GM23248 (cell line): ENCODE measurements around the gene SLC19A1. TPM values are rescaled to one million over a fixed set of nuclear protein-coding genes. Genes with fewer than 3 reads are reported as not detected.

ENCODE experiments used
- DNase-seq: peaks from one replicate; pipeline ENCODE4 v3.0.0-alpha.2; 2015
- H2AFZ ChIP-seq: fragments of 200-600 bp; sonication (generic); 2 replicates; pipeline ENCODE4 v1.6.1; 2016; ENCODE audit warnings: antibody characterized with exemption
- H3F3A ChIP-seq: fragments of 200-600 bp; sonication (generic); 2 replicates; pipeline ENCODE4 v1.6.1; 2016; ENCODE audit warnings: mild to moderate bottlenecking, antibody characterized with exemption, mixed run types; ENCODE audit not compliant: insufficient read depth
- H3K27ac ChIP-seq: fragments of 200-600 bp; sonication (generic); 2 replicates; pipeline ENCODE4 v1.5.1; 2016; ENCODE audit warnings: mild to moderate bottlenecking
- H3K27me3 ChIP-seq: fragments of 200-600 bp; sonication (generic); replicated peaks from 2 replicates; pipeline ENCODE4 v1.6.1; 2016; ENCODE audit warnings: mild to moderate bottlenecking; ENCODE audit not compliant: insufficient read depth
- H3K36me3 ChIP-seq: fragments of 200-600 bp; sonication (generic); 2 replicates; pipeline ENCODE4 v1.6.1; 2016; ENCODE audit warnings: low read depth, mild to moderate bottlenecking
- H3K4me1 ChIP-seq: fragments of 200-600 bp; sonication (generic); 2 replicates; pipeline ENCODE4 v1.6.1; 2016; ENCODE audit warnings: mild to moderate bottlenecking; ENCODE audit not compliant: insufficient read depth
- H3K4me2 ChIP-seq: fragments of 200-600 bp; sonication (generic); one replicate; pipeline ENCODE4 v1.6.1; 2016; ENCODE audit warnings: mild to moderate bottlenecking; ENCODE audit not compliant: unreplicated experiment
- H3K4me3 ChIP-seq: fragments of 200-600 bp; sonication (generic); 2 replicates; pipeline ENCODE4 v1.5.1; 2016; ENCODE audit warnings: mild to moderate bottlenecking
- H3K79me2 ChIP-seq: fragments of 200-600 bp; sonication (generic); 2 replicates; pipeline ENCODE4 v1.6.1; 2016; ENCODE audit warnings: mild to moderate bottlenecking; ENCODE audit not compliant: insufficient read depth
- H3K9ac ChIP-seq: fragments of 200-600 bp; sonication (generic); 2 replicates; pipeline ENCODE4 v1.6.1; 2016; ENCODE audit warnings: mild to moderate bottlenecking
- H3K9me2 ChIP-seq: fragments of 200-600 bp; sonication (generic); 2 replicates; pipeline ENCODE4 v1.6.1; 2016; ENCODE audit warnings: mixed run types, mild to moderate bottlenecking, moderate library complexity; ENCODE audit not compliant: insufficient read depth
- H3K9me3 ChIP-seq: fragments of 200-600 bp; sonication (generic); one replicate; pipeline ENCODE4 v1.6.1; 2017; ENCODE audit warnings: low read depth
- H4K20me1 ChIP-seq: fragments of 200-600 bp; sonication (generic); 2 replicates; pipeline ENCODE4 v1.6.0; 2016; ENCODE audit not compliant: insufficient read depth
- EZH2 ChIP-seq: fragments of 200-600 bp; sonication (generic); IDR thresholded peaks from 2 replicates; pipeline ENCODE4 v1.6.1; 2018; ENCODE audit warnings: antibody characterized with exemption, mild to moderate bottlenecking; ENCODE audit not compliant: insufficient read depth, poor library complexity, severe bottlenecking
- EZH2phosphoT487 ChIP-seq: fragments of 200-600 bp; sonication (generic); IDR thresholded peaks from 2 replicates; pipeline ENCODE4 v1.6.1; 2018; ENCODE audit warnings: antibody characterized with exemption, moderate library complexity, mild to moderate bottlenecking, low read depth; ENCODE audit not compliant: insufficient read depth
- WGBS, 2 experiments: methylation state at CpG; one replicate each; pipeline ENCODE4 v1.1.6; 2015 to 2017; ENCODE audit warnings: low lambda C conversion rate in 2 of 2, low coverage in 1 of 2; ENCODE audit errors: missing lambda C conversion rate in 2 of 2; 5-methylcytosine and 5-hydroxymethylcytosine counted together
- in situ Hi-C: fragments of 300-500 bp; cut with MboI; formaldehyde crosslinking; loops from 2 replicates; pipeline ENCODE4 v1.15.0; 2020
- polyA plus RNA-seq: library from polyadenylated mRNA; unstranded; fragments of >200 nt; fragmentation: Nextera tagmentation; extraction: Ambion mirVana; gene quantifications from 2 replicates; pipeline ENCODE4 v1.2.1, GENCODE V29; 2016
- total RNA-seq: library from RNA; depleted of rRNA; stranded (reverse); fragments of >200 nt; shearing (Covaris generic); gene quantifications from 2 replicates; pipeline ENCODE4 v1.2.3, GENCODE V29; 2014

SLC19A1 gene
- total and polyA plus RNA-seq, 2 experiments from 2014 or later, result 7.8 to 8.4 TPM

- H3K4me1 ChIP-seq, result no peaks in the 10 kb centered on the region
- no peaks in the 10 kb centered on the region for H3K79me2 ChIP-seq
- TF ChIP-seq EZH2 (no peak), EZH2phosphoT487 (no peak)
- WGBS, 2 experiments, result 80% methylated on average over 32 to 33 of the region's 33 CpGs
- H3K9me2 ChIP-seq, result no peaks in the 10 kb centered on the region
- H3K27me3 ChIP-seq, result no peaks in the 10 kb centered on the region; the same call in none of the 2 replicates
- in situ Hi-C loops, result no loop called here
- peak; percentile 44 for DNase-seq
- no peak overlapping the region for H2AFZ ChIP-seq
- H4K20me1 ChIP-seq, result no peaks in the 10 kb centered on the region
- H3F3A ChIP-seq, result no peaks in the 10 kb centered on the region
- no peak overlapping the region for H3K4me2 ChIP-seq
- no peak overlapping the region for H3K4me3 ChIP-seq
- no peaks in the 10 kb centered on the region for H3K9me3 ChIP-seq
- H3K9ac ChIP-seq, result no peak overlapping the region
- H3K27ac ChIP-seq, result no peak overlapping the region
- H3K36me3 ChIP-seq, result no peaks in the 10 kb centered on the region
Measured at GRCh38 chr21:45556645-45557615, 14.7 kb upstream of the SLC19A1 start.

DNA sequence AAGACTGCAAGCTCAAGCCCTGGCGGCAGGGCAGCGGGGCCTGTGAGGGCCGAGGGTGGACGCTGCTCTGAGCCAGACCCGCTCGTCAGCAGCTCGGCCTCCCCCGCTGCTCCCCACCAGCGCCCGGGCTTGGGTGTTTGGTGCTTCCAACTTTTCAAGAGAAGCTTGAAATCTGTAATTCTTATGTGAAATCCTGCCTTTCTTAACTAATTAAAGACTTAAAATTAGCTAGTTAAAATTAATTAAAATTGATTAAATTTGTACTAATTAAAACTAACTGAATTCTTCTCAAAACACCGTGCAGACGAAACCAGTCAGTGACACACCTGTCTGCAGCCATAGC lies 14.0 kb upstream of the SLC19A1 start:
- Histone ChIP-seq H4K20me1 (no peaks in the 10 kb centered on the region), H3K27me3 (no peaks in the 10 kb centered on the region; the same call in 1 of the 2 replicates), H2AFZ (peak overlapping the region; percentile 78; the same call in 1 of the 2 replicates), H3K4me2 (no peak overlapping the region), H3K9me2 (no peaks in the 10 kb centered on the region), H3F3A (peaks cover 4% of the 10 kb centered on the region; the same call in 1 of the 2 replicates), H3K79me2 (no peaks in the 10 kb centered on the region), H3K9me3 (no peaks in the 10 kb centered on the region), H3K4me1 (no peaks in the 10 kb centered on the region), H3K27ac (no peak overlapping the region), H3K9ac (no peak overlapping the region), H3K4me3 (no peak overlapping the region), H3K36me3 (no peaks in the 10 kb centered on the region)
- TF ChIP-seq EZH2phosphoT487, result no peak
- TF ChIP-seq EZH2, result no peak
- in situ Hi-C loops, result no loop called here
- DNase-seq, result no peak
- 63 to 66% methylated on average over 12 of the region's 12 CpGs for WGBS, 2 experiments

GRCh38 chr21:45555557-45556301 lies 13.5 kb upstream of the SLC19A1 start:
- peak overlapping the region; percentile 51 for H3K4me2 ChIP-seq
- no peaks in the 10 kb centered on the region for H4K20me1 ChIP-seq
- peak overlapping the region; percentile 32; the same call in 1 of the 2 replicates for H3K27ac ChIP-seq
- H3K4me1 ChIP-seq, result no peaks in the 10 kb centered on the region
- DNase-seq, result peak; percentile 80
- H3F3A ChIP-seq, result peaks cover 8% of the 10 kb centered on the region; the same call in 1 of the 2 replicates
- no peaks in the 10 kb centered on the region for H3K79me2 ChIP-seq
- H3K4me3 ChIP-seq, result peak overlapping the region; percentile 59
- H3K9me3 ChIP-seq, result no peaks in the 10 kb centered on the region
- in situ Hi-C loops, result no loop called here
- no peaks in the 10 kb centered on the region; the same call in 1 of the 2 replicates for H3K27me3 ChIP-seq
- H3K36me3 ChIP-seq, result no peaks in the 10 kb centered on the region
- peak overlapping the region; percentile 78 for H2AFZ ChIP-seq
- no peaks in the 10 kb centered on the region for H3K9me2 ChIP-seq
- peak overlapping the region; percentile 62 for H3K9ac ChIP-seq
- WGBS, 2 experiments, result 9 to 13% methylated on average over 45 to 51 of the region's 62 CpGs
- TF ChIP-seq EZH2 (no peak), EZH2phosphoT487 (no peak)

DNA sequence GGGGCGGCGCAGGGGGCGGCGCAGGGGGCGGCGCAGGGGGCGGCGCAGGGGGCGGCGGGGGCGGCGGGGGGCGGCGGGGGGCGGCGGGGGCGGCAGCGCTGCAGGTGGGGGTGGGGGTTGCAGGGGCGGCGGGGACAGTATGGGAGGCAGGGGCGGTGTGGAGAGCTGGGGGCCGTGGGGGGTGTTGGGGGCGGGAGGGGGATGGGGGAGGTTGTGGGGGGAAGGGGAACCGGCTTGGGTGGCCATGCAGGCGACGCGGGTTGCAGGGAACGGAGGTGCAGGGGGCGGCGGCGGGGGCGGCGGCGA lies 13.0 kb upstream of the SLC19A1 start:
- H3K27ac ChIP-seq, result no peak overlapping the region
- DNase-seq, result no peak
- no peaks in the 10 kb centered on the region for H3K9me3 ChIP-seq
- H3K4me2 ChIP-seq, result no peak overlapping the region
- H3K36me3 ChIP-seq, result no peaks in the 10 kb centered on the region
- peaks cover 8% of the 10 kb centered on the region; the same call in 1 of the 2 replicates for H3F3A ChIP-seq
- no peaks in the 10 kb centered on the region; the same call in 1 of the 2 replicates for H3K27me3 ChIP-seq
- H3K9ac ChIP-seq, result no peak overlapping the region
- H4K20me1 ChIP-seq, result no peaks in the 10 kb centered on the region
- H3K79me2 ChIP-seq, result no peaks in the 10 kb centered on the region
- in situ Hi-C loops, result no loop called here
- no peak overlapping the region for H2AFZ ChIP-seq
- peak overlapping the region; percentile 59 for H3K4me3 ChIP-seq
- 6% methylated on average over 20 of the region's 34 CpGs; no CpG with 5 or more reads in 1 of the 2 experiments for WGBS, 2 experiments
- TF ChIP-seq EZH2phosphoT487 (no peak), EZH2 (no peak)
- H3K9me2 ChIP-seq, result no peaks in the 10 kb centered on the region
- no peaks in the 10 kb centered on the region for H3K4me1 ChIP-seq
